Measurements from ENCODE around the gene RNFT2.

DNA sequence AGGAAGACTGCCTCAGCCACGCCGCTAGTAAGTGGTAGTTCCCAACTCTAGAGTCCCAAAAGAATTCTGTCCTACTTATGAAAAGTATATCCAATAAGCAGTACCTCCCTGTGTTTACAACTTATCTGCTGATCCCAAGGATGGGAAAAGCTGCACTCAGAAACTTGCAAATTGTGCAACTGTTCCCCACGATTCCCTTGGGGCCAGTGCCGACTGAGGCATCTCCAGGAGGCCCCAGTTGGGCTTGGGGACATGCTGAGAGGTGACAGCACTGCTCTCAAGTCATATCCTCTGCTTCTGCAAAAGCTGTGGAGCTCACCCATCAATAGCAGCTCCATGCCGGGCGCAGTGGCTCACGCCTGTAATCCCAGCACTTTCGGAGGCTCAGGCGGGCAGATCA, 23.9 kb upstream of the RNFT2 start:
- TF ChIP-seq POLR2A (IDR thresholded peaks at IDR 0.05) = no peak
- TF ChIP-seq, protein P1, sequence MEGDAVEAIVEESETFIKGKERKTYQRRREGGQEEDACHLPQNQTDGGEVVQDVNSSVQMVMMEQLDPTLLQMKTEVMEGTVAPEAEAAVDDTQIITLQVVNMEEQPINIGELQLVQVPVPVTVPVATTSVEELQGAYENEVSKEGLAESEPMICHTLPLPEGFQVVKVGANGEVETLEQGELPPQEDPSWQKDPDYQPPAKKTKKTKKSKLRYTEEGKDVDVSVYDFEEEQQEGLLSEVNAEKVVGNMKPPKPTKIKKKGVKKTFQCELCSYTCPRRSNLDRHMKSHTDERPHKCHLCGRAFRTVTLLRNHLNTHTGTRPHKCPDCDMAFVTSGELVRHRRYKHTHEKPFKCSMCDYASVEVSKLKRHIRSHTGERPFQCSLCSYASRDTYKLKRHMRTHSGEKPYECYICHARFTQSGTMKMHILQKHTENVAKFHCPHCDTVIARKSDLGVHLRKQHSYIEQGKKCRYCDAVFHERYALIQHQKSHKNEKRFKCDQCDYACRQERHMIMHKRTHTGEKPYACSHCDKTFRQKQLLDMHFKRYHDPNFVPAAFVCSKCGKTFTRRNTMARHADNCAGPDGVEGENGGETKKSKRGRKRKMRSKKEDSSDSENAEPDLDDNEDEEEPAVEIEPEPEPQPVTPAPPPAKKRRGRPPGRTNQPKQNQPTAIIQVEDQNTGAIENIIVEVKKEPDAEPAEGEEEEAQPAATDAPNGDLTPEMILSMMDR (IDR thresholded peaks at IDR 0.05) = no peak
